WTC11 (cell line): ENCODE results near the gene GPR17. TPM values are rescaled to one million over a fixed set of nuclear protein-coding genes. Genes with fewer than 3 reads are reported as not detected.

ENCODE experiments used
- ATAC-seq: fragments of 200-7000 bp; cut with Tn5 transposase; 2 replicates; pipeline ENCODE4 v1.10.0; 2021; ENCODE audit warnings: mild to moderate bottlenecking, moderate library complexity
- CTCF ChIA-PET: fragments of 300-600 bp; sonication (Branson Sonifier 250); formaldehyde crosslinking; loops from one replicate; lab custom pipeline; 2021; ENCODE audit warnings: antibody characterized with exemption; lab: Charles Lee
- POLR2A ChIA-PET: fragments of 350-600 bp; sonication (Branson Sonifier 250); formaldehyde crosslinking; loops from one replicate; lab custom pipeline; 2021; ENCODE audit warnings: antibody characterized with exemption; lab: Charles Lee
- DNase-seq: peaks from one replicate; pipeline ENCODE4 v3.0.0; 2021; ENCODE audit warnings: low spot score
- H3K27ac Mint-ChIP-seq: 2 replicates; pipeline ENCODE4 v1.8.0; 2021; ENCODE audit warnings: mixed read lengths
- H3K27me3 Mint-ChIP-seq: 2 replicates; pipeline ENCODE4 v1.8.0; 2021; ENCODE audit warnings: low read depth, mild to moderate bottlenecking, moderate library complexity, mixed read lengths
- H3K36me3 Mint-ChIP-seq: 2 replicates; pipeline ENCODE4 v1.8.0; 2021; ENCODE audit warnings: mixed read lengths
- H3K4me1 Mint-ChIP-seq: 2 replicates; pipeline ENCODE4 v1.8.0; 2022; ENCODE audit warnings: mixed read lengths
- H3K4me3 Mint-ChIP-seq: 2 replicates; pipeline ENCODE4 v1.8.0; 2021; ENCODE audit warnings: mild to moderate bottlenecking, moderate library complexity, mixed read lengths
- H3K9me3 Mint-ChIP-seq: 2 replicates; pipeline ENCODE4 v1.8.0; 2021; ENCODE audit warnings: mixed read lengths
- AR ChIP-seq: fragments of 250-450 bp; sonication (Bioruptor Pico); IDR thresholded peaks from 2 replicates; pipeline ENCODE4 v1.9.0; 2021; ENCODE audit warnings: mild to moderate bottlenecking
- E2F1 ChIP-seq: sonication (generic); formaldehyde crosslinking; IDR thresholded peaks from 2 replicates; pipeline ENCODE4 v1.8.0; 2022; ENCODE audit warnings: mild to moderate bottlenecking, missing genetic modification reagents
- ELF4 ChIP-seq: sonication (generic); formaldehyde crosslinking; IDR thresholded peaks from 2 replicates; pipeline ENCODE4 v1.8.1; 2022; ENCODE audit warnings: low read depth, mild to moderate bottlenecking, moderate library complexity, missing genetic modification reagents
- ETV6 ChIP-seq: sonication (generic); formaldehyde crosslinking; IDR thresholded peaks from 2 replicates; pipeline ENCODE4 v1.8.1; 2022; ENCODE audit warnings: mild to moderate bottlenecking, missing genetic modification reagents
- FOXP4 ChIP-seq: sonication (generic); formaldehyde crosslinking; IDR thresholded peaks from 2 replicates; pipeline ENCODE4 v1.8.0; 2022; ENCODE audit warnings: mild to moderate bottlenecking, missing genetic modification reagents
- GRHL2 ChIP-seq: fragments of 250-450 bp; sonication (Bioruptor Pico); IDR thresholded peaks from 2 replicates; pipeline ENCODE4 v1.8.0; 2022; ENCODE audit warnings: mild to moderate bottlenecking, moderate library complexity; ENCODE audit not compliant: insufficient replicate concordance, severe bottlenecking
- HMGXB4 ChIP-seq: sonication (generic); formaldehyde crosslinking; IDR thresholded peaks from 2 replicates; pipeline ENCODE4 v1.8.1; 2023; ENCODE audit warnings: mild to moderate bottlenecking, moderate library complexity, missing genetic modification reagents
- IRF1 ChIP-seq: sonication (generic); formaldehyde crosslinking; IDR thresholded peaks from 2 replicates; pipeline ENCODE4 v1.8.0; 2023; ENCODE audit warnings: missing genetic modification reagents
- NFE2L1 ChIP-seq: sonication (generic); formaldehyde crosslinking; IDR thresholded peaks from 2 replicates; pipeline ENCODE4 v1.8.1; 2023; ENCODE audit warnings: missing genetic modification reagents
- NR1H2 ChIP-seq: sonication (generic); formaldehyde crosslinking; IDR thresholded peaks from 2 replicates; pipeline ENCODE4 v1.9.0; 2021; ENCODE audit warnings: mild to moderate bottlenecking, moderate library complexity, missing genetic modification reagents
- OVOL2 ChIP-seq: fragments of 250-450 bp; sonication (Bioruptor Pico); IDR thresholded peaks from 2 replicates; pipeline ENCODE4 v1.9.0; 2021; ENCODE audit warnings: mild to moderate bottlenecking, borderline replicate concordance
- RELA ChIP-seq: sonication (generic); formaldehyde crosslinking; IDR thresholded peaks from 2 replicates; pipeline ENCODE4 v1.8.1; 2022; ENCODE audit warnings: missing genetic modification reagents, mild to moderate bottlenecking, borderline replicate concordance
- SOX15 ChIP-seq: fragments of 250-450 bp; sonication (Bioruptor Pico); IDR thresholded peaks from 2 replicates; pipeline ENCODE4 v1.9.0; 2021; ENCODE audit warnings: mild to moderate bottlenecking
- SP1 ChIP-seq: sonication (generic); formaldehyde crosslinking; conservative IDR thresholded peaks from 2 replicates; pipeline ENCODE4 v1.8.1; 2022; ENCODE audit warnings: missing genetic modification reagents
- USF1 ChIP-seq: sonication (generic); formaldehyde crosslinking; IDR thresholded peaks from 2 replicates; pipeline ENCODE4 v1.8.0; 2022; ENCODE audit warnings: mild to moderate bottlenecking, missing genetic modification reagents
- ZBTB21 ChIP-seq: sonication (generic); formaldehyde crosslinking; IDR thresholded peaks from 2 replicates; pipeline ENCODE4 v1.8.1; 2023; ENCODE audit warnings: mild to moderate bottlenecking, missing genetic modification reagents, borderline replicate concordance
- ZNF121 ChIP-seq: sonication (generic); formaldehyde crosslinking; IDR thresholded peaks from 2 replicates; pipeline ENCODE4 v1.8.0; 2023; ENCODE audit warnings: missing genetic modification reagents
- ZNF532 ChIP-seq: fragments of 250-450 bp; sonication (Bioruptor Pico); IDR thresholded peaks from 2 replicates; pipeline ENCODE4 v1.9.0; 2021; ENCODE audit warnings: mild to moderate bottlenecking, borderline replicate concordance
- ZSCAN18 ChIP-seq: fragments of 250-450 bp; sonication (Bioruptor Pico); IDR thresholded peaks from 2 replicates; pipeline ENCODE4 v2.1.2; 2022; ENCODE audit warnings: mild to moderate bottlenecking, moderate library complexity
- total RNA-seq: library from RNA; stranded (reverse); gene quantifications from 3 replicates; pipeline ENCODE4 v1.2.3, GENCODE V29; 2021

GPR17 gene
- total RNA-seq, 1 experiment from 2014 or later, result not detected

GRCh38 chr2:127609031-127609751 is 36.8 kb upstream of the GPR17 start:
- TF ChIP-seq E2F1 (CRISPR knock-in tag) (no peak), NR1H2 (no peak), FOXP4 (CRISPR knock-in tag) (no peak), ETV6 (CRISPR knock-in tag) (no peak), GRHL2 (no peak), ZNF532 (CRISPR knock-in tag) (no peak), ZBTB21 (no peak), OVOL2 (CRISPR knock-in tag) (no peak), IRF1 (no peak), ZNF121 (CRISPR knock-in tag) (no peak), SP1 (CRISPR knock-in tag) (no peak), SOX15 (CRISPR knock-in tag) (no peak), HMGXB4 (CRISPR knock-in tag) (no peak), ELF4 (no peak), AR (no peak), ZSCAN18 (CRISPR knock-in tag) (no peak), USF1 (CRISPR knock-in tag) (no peak), RELA (no peak), NFE2L1 (no peak)
- Mint-ChIP-seq H3K27ac (no peak overlapping the region), H3K27me3 (no peaks in the 10 kb centered on the region), H3K4me3 (no peak overlapping the region), H3K4me1 (no peaks in the 10 kb centered on the region), H3K9me3 (peaks cover 16% of the 10 kb centered on the region), H3K36me3 (peaks cover 4% of the 10 kb centered on the region; the same call in 1 of the 2 replicates)
- DNase-seq, result no peak
- CTCF ChIA-PET, result interaction anchor here (2.2 kb wide), 1 partner anchor 18 kb away, joined by 12 read pairs; no protein-coding TSS in a partner anchor
- ATAC-seq, result no peak
- POLR2A ChIA-PET, result no interaction called here
